Lung (tissue), 12 donors: ENCODE data around the gene PTBP3. TPM values are rescaled to one million over a fixed set of nuclear protein-coding genes. Genes with fewer than 3 reads are reported as not detected.
"Not testable (repeated sequence)": the region's sequence is repeated elsewhere in the genome, so short reads cannot be mapped to it uniquely, and the experiment has no call there.

Source experiments
- ATAC-seq: fragments of 200-7000 bp; cut with Tn5 transposase; one replicate; pipeline ENCODE4 v1.9.1; 2020; ENCODE audit warnings: moderate number of reproducible peaks; ENCODE audit not compliant: insufficient read depth, low FRiP score
- DNase-seq, 3 donors: peaks; one replicate each; pipeline ENCODE4 v3.0.0-alpha.2; 2013 to 2017
- H3K27ac ChIP-seq, 2 donors: one replicate each; pipeline ENCODE4 v1.5.1; 2013; ENCODE audit warnings: mild to moderate bottlenecking in 2 of 2, moderate library complexity in 2 of 2, control low read depth in 1 of 2, inconsistent platforms in 1 of 2, low read depth in 1 of 2, low read length in 1 of 2
- H3K27me3 ChIP-seq, 3 donors: one replicate each; pipeline ENCODE4 v1.5.1; 2013; ENCODE audit warnings: low read length in 2 of 3; ENCODE audit not compliant: control insufficient read depth in 3 of 3, insufficient read depth in 3 of 3
- H3K36me3 ChIP-seq, 4 donors: one replicate each; pipeline ENCODE4 v1.5.1; 2013; ENCODE audit warnings: low read length in 4 of 4, mild to moderate bottlenecking in 1 of 4, moderate library complexity in 1 of 4; ENCODE audit not compliant: control insufficient read depth in 4 of 4, insufficient read depth in 4 of 4
- H3K4me1 ChIP-seq, 5 donors: one replicate each; pipeline ENCODE4 v1.5.1; 2013; ENCODE audit warnings: low read length in 5 of 5, mild to moderate bottlenecking in 2 of 5, moderate library complexity in 1 of 5; ENCODE audit not compliant: control insufficient read depth in 5 of 5, insufficient read depth in 5 of 5
- H3K4me3 ChIP-seq: one replicate; pipeline ENCODE4 v1.5.1; 2013; ENCODE audit warnings: mild to moderate bottlenecking, control low read depth, moderate library complexity
- H3K9ac ChIP-seq, 2 donors: one replicate each; pipeline ENCODE4 v1.5.1; 2013; ENCODE audit warnings: low read length in 2 of 2, control low read depth in 1 of 2; ENCODE audit not compliant: insufficient read depth in 1 of 2
- H3K9me3 ChIP-seq, 4 donors: one replicate each; pipeline ENCODE4 v1.5.1; 2013; ENCODE audit warnings: low read length in 3 of 4, mild to moderate bottlenecking in 1 of 4, moderate library complexity in 1 of 4; ENCODE audit not compliant: control insufficient read depth in 4 of 4, insufficient read depth in 3 of 4
- WGBS, 2 donors: extraction: QIAGEN DNeasy Blood & Tissue Kit; methylation state at CpG; one replicate each; pipeline ENCODE4 v1.1.7; 2013; 5-methylcytosine and 5-hydroxymethylcytosine counted together
- polyA plus RNA-seq, 2 donors: library from polyadenylated mRNA; stranded (reverse); fragments of 200-250 nt; gene quantifications; one replicate each; pipeline ENCODE4 v1.2.1, GENCODE V29; 2013
- total RNA-seq, 2 donors: library from RNA; depleted of rRNA in 1 of 2; stranded (reverse); fragments of >200 nt in 1 of 2; gene quantifications; one replicate each; pipeline ENCODE4 v1.2.1, GENCODE V29; 2014 to 2021
- TF ChIP-seq, protein P1 (sequence below): IDR thresholded peaks from 2 replicates; pipeline ENCODE4 v1.5.1; 2012; ENCODE audit warnings: mild to moderate bottlenecking; ENCODE audit errors: control extremely low read depth, extremely low read depth
- donor health status: control.
- donor health status: control.
- donor health status: Bipolar disorder and iron deficiency.
- donor health status: healthy.
- donor health status: DM: yes; HTN: yes; CAD: no.

Gene PTBP3
- total and polyA plus RNA-seq, 4 donors: 12.4 to 75.1 (median 46.8) TPM

- TF ChIP-seq, protein P1, sequence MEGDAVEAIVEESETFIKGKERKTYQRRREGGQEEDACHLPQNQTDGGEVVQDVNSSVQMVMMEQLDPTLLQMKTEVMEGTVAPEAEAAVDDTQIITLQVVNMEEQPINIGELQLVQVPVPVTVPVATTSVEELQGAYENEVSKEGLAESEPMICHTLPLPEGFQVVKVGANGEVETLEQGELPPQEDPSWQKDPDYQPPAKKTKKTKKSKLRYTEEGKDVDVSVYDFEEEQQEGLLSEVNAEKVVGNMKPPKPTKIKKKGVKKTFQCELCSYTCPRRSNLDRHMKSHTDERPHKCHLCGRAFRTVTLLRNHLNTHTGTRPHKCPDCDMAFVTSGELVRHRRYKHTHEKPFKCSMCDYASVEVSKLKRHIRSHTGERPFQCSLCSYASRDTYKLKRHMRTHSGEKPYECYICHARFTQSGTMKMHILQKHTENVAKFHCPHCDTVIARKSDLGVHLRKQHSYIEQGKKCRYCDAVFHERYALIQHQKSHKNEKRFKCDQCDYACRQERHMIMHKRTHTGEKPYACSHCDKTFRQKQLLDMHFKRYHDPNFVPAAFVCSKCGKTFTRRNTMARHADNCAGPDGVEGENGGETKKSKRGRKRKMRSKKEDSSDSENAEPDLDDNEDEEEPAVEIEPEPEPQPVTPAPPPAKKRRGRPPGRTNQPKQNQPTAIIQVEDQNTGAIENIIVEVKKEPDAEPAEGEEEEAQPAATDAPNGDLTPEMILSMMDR: no peak
- WGBS, 2 donors: 90 to 100% methylated on average over 2 of the region's 2 CpGs
- no peak overlapping the region for H3K27ac ChIP-seq
Observed at GRCh38 chr9:112271466-112272098, 61.8 kb downstream of the PTBP3 start.

GRCh38 chr9:112268413-112268812 lies 65.0 kb downstream of the PTBP3 start:
- Histone ChIP-seq H3K9me3 (no peaks in the 10 kb centered on the region), H3K9ac (no peak overlapping the region), H3K27me3 (no peaks in the 10 kb centered on the region), H3K4me3 (no peak overlapping the region), H3K27ac (no peak overlapping the region), H3K36me3 (peaks cover 0 to 3% (median 0%) of the 10 kb centered on the region in 4 donors), H3K4me1 (peaks cover 0 to 6% (median 0%) of the 10 kb centered on the region in 5 donors)
- 87 to 94% methylated on average over 5 of the region's 5 CpGs for WGBS, 2 donors
- TF ChIP-seq, protein P1: no peak
- ATAC-seq: no peak
- DNase-seq: no peak

More at GRCh38 chr9:112271466-112272098, 61.8 kb downstream of the PTBP3 start:
- ATAC-seq (peak; percentile 53), DNase-seq (no peak)
- H3K9ac ChIP-seq: no peak overlapping the region
- peaks cover 0 to 6% (median 0%) of the 10 kb centered on the region in 5 donors for H3K4me1 ChIP-seq
- H3K4me3 ChIP-seq: no peak overlapping the region
- H3K36me3 ChIP-seq: peaks cover 0 to 2% (median 1%) of the 10 kb centered on the region in 4 donors
- H3K27me3 ChIP-seq: no peaks in the 10 kb centered on the region
- H3K9me3 ChIP-seq: no peaks in the 10 kb centered on the region

DNA sequence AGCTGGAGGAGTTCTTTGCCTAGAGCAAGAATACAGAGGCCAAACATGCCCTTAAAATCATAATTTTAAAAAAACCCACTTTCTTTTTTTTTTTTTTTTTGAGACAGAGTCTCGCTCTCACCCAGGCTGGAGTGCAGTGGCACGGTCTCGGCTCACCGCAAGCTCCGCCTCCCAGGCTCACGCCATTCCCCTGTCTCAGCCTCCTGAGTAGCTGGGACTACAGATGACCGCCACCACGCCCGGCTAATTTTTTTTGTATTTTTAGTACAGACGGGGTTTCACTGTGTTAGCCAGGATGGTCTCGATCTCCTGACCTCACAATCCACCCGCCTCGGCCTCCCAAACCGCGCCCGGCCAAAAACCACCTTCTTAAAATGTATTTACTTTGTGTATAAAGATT lies 66.3 kb downstream of the PTBP3 start:
- not testable (repeated sequence) for H3K9ac ChIP-seq, H3K27me3 ChIP-seq, ATAC-seq, H3K9me3 ChIP-seq, H3K4me3 ChIP-seq, DNase-seq, H3K27ac ChIP-seq, H3K36me3 ChIP-seq, H3K4me1 ChIP-seq
- WGBS, 2 donors: 97 to 98% methylated on average over 16 of the region's 16 CpGs

DNA sequence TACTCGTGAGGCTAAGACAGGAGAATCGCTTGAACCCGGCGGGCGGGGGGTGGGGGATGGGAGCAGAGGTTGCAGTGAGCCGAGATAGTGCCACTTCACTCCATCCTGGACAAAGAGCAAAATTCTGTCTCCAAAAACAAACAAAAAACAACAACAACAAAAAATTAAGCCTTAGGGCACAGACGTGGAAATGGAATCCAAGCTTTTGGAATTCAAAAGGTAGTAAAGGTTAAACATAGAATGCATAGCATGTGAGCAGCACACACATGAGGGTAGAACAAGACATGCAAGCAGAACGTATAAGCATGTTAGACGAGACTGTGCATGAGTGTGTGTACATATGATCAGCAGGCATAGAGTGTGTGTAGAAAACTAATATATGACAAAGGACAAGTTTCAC lies 68.0 kb downstream of the PTBP3 start:
- 95 to 98% methylated on average over 9 of the region's 9 CpGs for WGBS, 2 donors
- DNase-seq (no peak), ATAC-seq (no peak)
- Histone ChIP-seq H3K4me3 (no peak overlapping the region), H3K27me3 (no peaks in the 10 kb centered on the region), H3K4me1 (peaks cover 0 to 1% (median 0%) of the 10 kb centered on the region in 5 donors), H3K9ac (no peak overlapping the region), H3K27ac (no peak overlapping the region), H3K9me3 (no peaks in the 10 kb centered on the region), H3K36me3 (peaks cover 2 to 5% (median 3%) of the 10 kb centered on the region in 4 donors)
- TF ChIP-seq, protein P1: no peak
